GM20000 (cell line): Measurements from ENCODE around the gene GPAM.
"Not testable (repeated sequence)": the region's sequence is repeated elsewhere in the genome, so short reads cannot be mapped to it uniquely, and the experiment has no call there.

Source experiments
- DNase-seq: peaks from one replicate; pipeline ENCODE4 v3.0.0; 2012; ENCODE audit warnings: low spot score
- TF ChIP-seq, protein P1 (sequence below): IDR thresholded peaks from 2 replicates; pipeline ENCODE4 v1.5.1; 2012; ENCODE audit warnings: mild to moderate bottlenecking, control low read depth; ENCODE audit errors: extremely low read depth, missing control alignments

Gene GPAM, protein sequence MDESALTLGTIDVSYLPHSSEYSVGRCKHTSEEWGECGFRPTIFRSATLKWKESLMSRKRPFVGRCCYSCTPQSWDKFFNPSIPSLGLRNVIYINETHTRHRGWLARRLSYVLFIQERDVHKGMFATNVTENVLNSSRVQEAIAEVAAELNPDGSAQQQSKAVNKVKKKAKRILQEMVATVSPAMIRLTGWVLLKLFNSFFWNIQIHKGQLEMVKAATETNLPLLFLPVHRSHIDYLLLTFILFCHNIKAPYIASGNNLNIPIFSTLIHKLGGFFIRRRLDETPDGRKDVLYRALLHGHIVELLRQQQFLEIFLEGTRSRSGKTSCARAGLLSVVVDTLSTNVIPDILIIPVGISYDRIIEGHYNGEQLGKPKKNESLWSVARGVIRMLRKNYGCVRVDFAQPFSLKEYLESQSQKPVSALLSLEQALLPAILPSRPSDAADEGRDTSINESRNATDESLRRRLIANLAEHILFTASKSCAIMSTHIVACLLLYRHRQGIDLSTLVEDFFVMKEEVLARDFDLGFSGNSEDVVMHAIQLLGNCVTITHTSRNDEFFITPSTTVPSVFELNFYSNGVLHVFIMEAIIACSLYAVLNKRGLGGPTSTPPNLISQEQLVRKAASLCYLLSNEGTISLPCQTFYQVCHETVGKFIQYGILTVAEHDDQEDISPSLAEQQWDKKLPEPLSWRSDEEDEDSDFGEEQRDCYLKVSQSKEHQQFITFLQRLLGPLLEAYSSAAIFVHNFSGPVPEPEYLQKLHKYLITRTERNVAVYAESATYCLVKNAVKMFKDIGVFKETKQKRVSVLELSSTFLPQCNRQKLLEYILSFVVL

DNA sequence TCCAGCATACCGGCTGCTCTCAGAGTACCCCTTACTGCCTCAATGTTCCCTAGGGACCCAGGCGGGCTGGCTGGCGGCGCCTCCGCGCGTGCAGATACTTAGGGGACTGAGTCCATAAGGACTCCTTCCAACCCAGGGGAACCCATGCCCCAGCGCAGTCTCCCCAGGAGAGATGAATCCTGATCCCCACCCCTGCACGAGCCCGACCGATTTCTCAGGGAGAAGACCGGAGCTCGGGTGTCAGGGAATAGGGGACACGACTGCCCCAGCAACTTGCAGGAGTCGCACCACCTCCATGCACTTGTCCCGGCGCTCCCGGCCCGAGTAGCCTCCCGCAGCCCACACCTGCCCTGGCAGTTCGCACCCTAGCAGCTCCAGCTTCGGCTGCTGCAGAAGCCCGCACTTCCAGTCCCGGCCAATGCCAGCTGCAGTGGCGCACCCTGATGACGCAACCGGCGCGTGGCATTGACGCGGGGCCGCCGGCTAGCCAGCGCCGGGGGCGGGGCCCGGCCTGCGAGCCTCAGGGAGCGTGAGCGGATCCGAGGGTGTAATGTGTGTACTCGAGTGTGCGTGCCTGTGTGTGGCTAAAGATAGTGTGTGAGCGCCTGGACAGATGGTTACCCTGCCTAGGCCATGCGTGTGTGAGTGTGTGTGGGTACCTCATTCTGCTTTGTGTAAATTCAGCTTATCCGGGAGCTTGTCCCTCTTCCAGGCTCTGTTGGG is at the start of gene GPAM:
Gene GPAM (minus strand): TSS at position 437 of the 723 bp plus-strand sequence. CDS start 1,981 bp downstream, outside the sequence.
- TF ChIP-seq, protein P1, sequence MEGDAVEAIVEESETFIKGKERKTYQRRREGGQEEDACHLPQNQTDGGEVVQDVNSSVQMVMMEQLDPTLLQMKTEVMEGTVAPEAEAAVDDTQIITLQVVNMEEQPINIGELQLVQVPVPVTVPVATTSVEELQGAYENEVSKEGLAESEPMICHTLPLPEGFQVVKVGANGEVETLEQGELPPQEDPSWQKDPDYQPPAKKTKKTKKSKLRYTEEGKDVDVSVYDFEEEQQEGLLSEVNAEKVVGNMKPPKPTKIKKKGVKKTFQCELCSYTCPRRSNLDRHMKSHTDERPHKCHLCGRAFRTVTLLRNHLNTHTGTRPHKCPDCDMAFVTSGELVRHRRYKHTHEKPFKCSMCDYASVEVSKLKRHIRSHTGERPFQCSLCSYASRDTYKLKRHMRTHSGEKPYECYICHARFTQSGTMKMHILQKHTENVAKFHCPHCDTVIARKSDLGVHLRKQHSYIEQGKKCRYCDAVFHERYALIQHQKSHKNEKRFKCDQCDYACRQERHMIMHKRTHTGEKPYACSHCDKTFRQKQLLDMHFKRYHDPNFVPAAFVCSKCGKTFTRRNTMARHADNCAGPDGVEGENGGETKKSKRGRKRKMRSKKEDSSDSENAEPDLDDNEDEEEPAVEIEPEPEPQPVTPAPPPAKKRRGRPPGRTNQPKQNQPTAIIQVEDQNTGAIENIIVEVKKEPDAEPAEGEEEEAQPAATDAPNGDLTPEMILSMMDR, result no peak
- peak; percentile 91 for DNase-seq

DNA sequence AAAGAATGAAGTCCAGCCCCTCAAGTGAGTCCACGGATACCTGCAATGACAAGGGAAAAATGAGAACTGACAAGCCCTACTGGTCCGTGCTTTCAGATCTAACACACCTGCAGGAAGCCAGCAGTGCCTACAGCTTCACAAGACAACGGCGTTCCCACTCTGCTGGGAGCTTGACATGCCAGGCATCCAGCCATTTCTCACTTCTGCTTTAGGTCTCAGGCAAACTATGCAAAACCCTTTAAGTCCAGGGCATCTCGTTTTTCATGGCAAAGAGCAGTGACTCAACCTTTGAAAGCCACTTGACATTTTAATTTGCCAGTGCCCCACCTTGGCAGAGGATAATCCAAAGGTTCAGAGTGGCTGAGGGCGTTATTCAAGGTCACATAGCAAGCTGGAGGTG is 49.1 kb upstream of the GPAM start:
- DNase-seq, result no peak
- TF ChIP-seq, protein P1, result no peak

DNA sequence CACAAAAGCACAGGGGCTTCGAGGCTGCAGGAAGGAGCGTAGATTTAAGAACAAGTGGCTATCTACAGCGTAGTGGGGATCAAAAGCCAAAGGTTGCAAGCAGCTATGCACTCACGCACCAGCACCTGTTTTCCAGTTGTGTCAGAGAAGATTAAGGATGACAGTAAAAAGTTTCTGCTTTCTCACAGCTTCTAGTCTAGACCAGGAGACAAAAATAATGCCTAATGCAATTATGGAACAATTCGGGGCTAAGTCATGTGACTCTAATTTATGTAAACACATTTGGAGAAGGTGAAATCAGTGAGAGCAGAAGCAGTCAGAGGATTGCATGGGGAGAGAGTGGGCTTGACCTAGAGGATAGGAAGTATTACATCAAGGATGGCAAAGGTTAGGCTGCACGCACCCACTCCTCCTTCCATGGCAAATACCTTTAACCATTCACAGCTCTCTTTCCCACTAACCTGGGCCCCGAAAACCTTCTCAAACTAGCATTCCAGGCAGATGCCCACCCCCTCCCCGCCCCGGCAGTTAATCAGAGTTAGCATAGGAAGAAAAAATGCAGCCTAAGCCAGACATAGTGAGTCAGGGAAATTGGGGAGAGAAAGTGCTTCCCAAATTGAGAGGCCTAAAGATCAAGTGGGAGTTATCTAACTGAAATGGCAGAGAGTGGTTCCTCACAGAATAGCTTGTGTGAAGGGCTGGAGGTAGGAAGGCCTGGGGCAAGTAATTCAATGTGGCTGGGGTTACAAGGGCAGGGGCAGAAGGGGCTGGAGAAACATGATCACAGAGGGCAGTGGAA is 48.2 kb upstream of the GPAM start:
- DNase-seq, result no peak
- TF ChIP-seq, protein P1, result no peak

DNA sequence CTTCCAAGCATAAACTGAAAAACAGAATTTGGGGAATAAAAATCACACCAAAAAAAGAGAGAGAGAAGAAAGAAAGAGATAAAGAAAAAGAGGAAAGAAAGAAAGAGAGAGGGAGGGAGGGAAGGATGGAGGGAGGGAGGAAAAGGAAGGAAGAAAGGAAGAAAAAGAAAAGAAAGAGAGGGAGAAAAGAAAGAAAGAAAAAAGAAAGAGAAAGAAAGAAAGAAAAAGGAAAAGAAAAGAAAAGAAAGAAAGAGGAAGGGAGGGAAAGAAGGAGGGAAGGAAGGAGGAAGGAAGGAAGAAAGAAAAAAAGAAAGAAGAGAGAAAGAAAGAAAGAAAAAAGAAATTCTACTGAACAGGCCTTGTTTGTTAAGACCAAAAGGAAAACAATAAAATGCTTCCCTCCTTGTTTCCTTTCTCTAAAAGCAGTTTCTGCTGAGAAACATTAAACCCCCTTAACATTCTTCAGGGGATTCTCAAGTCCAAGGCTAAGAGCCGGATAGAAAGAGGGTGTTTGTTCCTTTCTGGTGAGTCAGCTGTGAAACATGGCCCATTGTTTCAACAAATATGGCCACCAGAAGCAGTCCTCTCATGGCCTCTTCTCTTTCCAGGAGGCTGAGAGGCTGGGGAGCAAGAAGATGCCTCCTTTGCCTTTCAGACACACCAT is 46.9 kb upstream of the GPAM start:
- TF ChIP-seq, protein P1, result no peak
- no peak for DNase-seq

DNA sequence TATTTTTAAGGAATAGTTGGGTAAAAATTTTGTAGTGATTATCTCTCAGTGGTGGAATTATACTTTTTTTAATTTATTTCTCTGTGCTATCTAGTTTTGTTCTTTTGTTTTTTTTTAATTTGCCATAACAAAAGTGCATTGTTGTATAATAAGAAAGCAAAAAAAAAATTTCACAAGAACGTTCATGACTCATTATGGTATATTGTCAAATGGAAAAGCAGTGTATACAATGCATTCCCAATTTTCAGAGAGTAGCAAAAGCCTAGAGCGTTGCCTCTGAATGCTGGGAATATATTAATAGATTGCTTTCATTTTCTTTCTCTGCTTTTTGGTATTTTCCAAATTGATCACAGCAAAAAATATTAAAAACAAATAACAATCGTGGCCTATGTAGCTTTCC is 46.3 kb upstream of the GPAM start:
- TF ChIP-seq, protein P1, result no peak
- no peak for DNase-seq

DNA sequence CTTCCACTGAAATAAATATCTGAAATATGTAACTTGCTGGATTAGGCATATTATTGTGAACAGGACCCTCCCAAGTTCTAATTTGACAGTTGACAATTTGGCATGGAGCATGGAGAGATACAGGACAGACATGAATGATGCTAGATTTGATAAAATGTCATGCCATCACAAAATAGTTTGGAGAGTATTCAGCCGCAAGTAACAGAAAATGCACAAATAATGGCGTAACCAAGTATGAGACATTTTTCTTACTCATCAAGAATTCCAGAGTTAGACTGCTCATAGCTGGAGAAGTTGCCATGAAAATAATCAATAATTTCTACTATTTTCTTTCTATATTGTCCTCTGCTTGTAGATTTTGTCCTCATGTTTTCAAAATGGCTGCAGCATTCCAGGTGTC is 45.5 kb upstream of the GPAM start:
- no peak for DNase-seq
- TF ChIP-seq, protein P1, result no peak

DNA sequence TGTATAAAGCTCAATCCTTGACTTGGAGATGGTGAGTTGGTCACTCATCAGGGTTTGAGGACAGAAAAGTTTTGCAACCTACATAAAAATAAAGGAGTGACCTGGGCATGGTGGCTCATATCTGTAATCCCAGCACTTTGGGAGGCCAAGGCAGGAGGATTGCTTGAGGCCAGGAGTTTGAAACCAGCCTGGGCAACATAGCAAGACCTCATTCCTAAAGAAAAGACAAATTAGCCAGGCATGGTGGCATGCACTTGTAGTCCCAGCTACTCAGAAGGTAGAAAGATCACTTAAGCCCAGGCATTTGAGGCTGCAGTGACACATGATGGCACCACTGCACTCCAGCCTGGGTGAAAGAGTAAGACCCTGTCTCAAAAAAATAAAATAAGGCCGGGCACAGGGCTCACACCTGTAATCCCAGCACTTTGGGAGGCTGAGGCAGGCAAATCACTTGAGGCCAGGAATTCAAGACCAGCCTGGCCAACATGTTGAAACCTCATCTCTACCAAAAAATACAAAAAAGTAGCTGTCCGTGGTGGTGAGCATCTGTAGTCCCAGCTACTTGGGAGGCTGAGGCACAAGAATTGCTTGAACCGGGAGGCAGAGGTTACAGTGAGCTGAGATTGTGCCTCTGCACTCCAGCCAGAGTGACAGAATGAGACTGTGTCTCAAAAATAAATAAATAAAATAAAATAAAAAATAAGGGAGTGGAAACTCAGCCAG is 45.0 kb upstream of the GPAM start:
- not testable (repeated sequence) for DNase-seq
